MM.1S (cell line): ENCODE results near the gene SLC39A7.

Experiments used
- DNase-seq: peaks from one replicate; pipeline ENCODE4 v3.0.0-alpha.2; 2015
- H2AFZ ChIP-seq: fragments of 300-600 bp; sonication (generic); 2 replicates; pipeline ENCODE4 v1.6.0; 2016; ENCODE audit warnings: antibody characterized with exemption, low read length
- H3F3A ChIP-seq: fragments of 300-600 bp; sonication (generic); 2 replicates; pipeline ENCODE4 v1.6.1; 2016; ENCODE audit warnings: mild to moderate bottlenecking, antibody characterized with exemption, low read length, moderate library complexity, mixed read lengths; ENCODE audit not compliant: insufficient read depth
- H3K27ac ChIP-seq: fragments of 300-600 bp; sonication (generic); 2 replicates; pipeline ENCODE4 v1.5.1; 2016; ENCODE audit warnings: mild to moderate bottlenecking, low read length
- H3K27me3 ChIP-seq: fragments of 300-600 bp; sonication (generic); replicated peaks from 2 replicates; pipeline ENCODE4 v1.6.0; 2016; ENCODE audit warnings: low read length; ENCODE audit not compliant: insufficient read depth
- H3K36me3 ChIP-seq: fragments of 300-600 bp; sonication (generic); replicated peaks from 2 replicates; pipeline ENCODE4 v1.6.1; 2016; ENCODE audit warnings: mild to moderate bottlenecking, low read length, mixed read lengths; ENCODE audit not compliant: insufficient read depth
- H3K4me1 ChIP-seq: fragments of 300-600 bp; sonication (generic); 2 replicates; pipeline ENCODE4 v1.6.1; 2016; ENCODE audit warnings: low read length, mixed read lengths
- H3K4me2 ChIP-seq: fragments of 300-600 bp; sonication (generic); 2 replicates; pipeline ENCODE4 v1.6.0; 2016; ENCODE audit warnings: low read depth, low read length
- H3K4me3 ChIP-seq: fragments of 300-600 bp; sonication (generic); 2 replicates; pipeline ENCODE4 v1.5.1; 2016; ENCODE audit warnings: low read length, mixed read lengths
- H3K79me2 ChIP-seq: fragments of 300-600 bp; sonication (generic); 2 replicates; pipeline ENCODE4 v1.6.1; 2016; ENCODE audit warnings: mixed run types, low read length, mixed read lengths
- H3K9ac ChIP-seq: fragments of 300-600 bp; sonication (generic); 2 replicates; pipeline ENCODE4 v1.6.1; 2016; ENCODE audit warnings: low read length, mixed read lengths
- H3K9me2 ChIP-seq: fragments of 300-600 bp; sonication (generic); replicated peaks from 2 replicates; pipeline ENCODE4 v1.6.1; 2016; ENCODE audit warnings: mild to moderate bottlenecking, low read length, mixed read lengths; ENCODE audit not compliant: insufficient read depth
- H3K9me3 ChIP-seq: fragments of 300-600 bp; sonication (generic); replicated peaks from 2 replicates; pipeline ENCODE4 v1.6.1; 2016; ENCODE audit warnings: mild to moderate bottlenecking, low read length, mixed read lengths; ENCODE audit not compliant: insufficient read depth
- H4K20me1 ChIP-seq: fragments of 300-600 bp; sonication (generic); 2 replicates; pipeline ENCODE4 v1.6.1; 2016; ENCODE audit warnings: mild to moderate bottlenecking, low read length, moderate library complexity, mixed read lengths; ENCODE audit not compliant: insufficient read depth
- EZH2 ChIP-seq: fragments of 300-600 bp; sonication (generic); optimal IDR thresholded peaks from 2 replicates; pipeline ENCODE3; 2017; ENCODE audit warnings: low read depth, mild to moderate bottlenecking, antibody characterized with exemption, low read length, mixed read lengths
- EZH2phosphoT487 ChIP-seq: fragments of 300-600 bp; sonication (generic); IDR thresholded peaks from 2 replicates; pipeline ENCODE4 v1.6.1; 2018; ENCODE audit warnings: antibody characterized with exemption, low read length
- TF ChIP-seq, protein P1 (sequence below): fragments of 300-600 bp; sonication (generic); IDR thresholded peaks from 2 replicates; pipeline ENCODE4 v1.5.1; 2016; ENCODE audit warnings: antibody characterized with exemption, low read length, mixed read lengths

Gene SLC39A7

GRCh38 chr6:33197431-33198048 is 3.1 kb upstream of the SLC39A7 start:
- Histone ChIP-seq H3K27me3 (peaks cover 4% of the 10 kb centered on the region; the same call in 1 of the 2 replicates), H3K9me3 (no peaks in the 10 kb centered on the region), H3K4me2 (no peak overlapping the region), H3K36me3 (no peaks in the 10 kb centered on the region; the same call in 1 of the 2 replicates), H3K9ac (no peak overlapping the region), H3K9me2 (no peaks in the 10 kb centered on the region), H3K27ac (no peak overlapping the region), H3K4me3 (no peak overlapping the region), H3K79me2 (peaks cover 43% of the 10 kb centered on the region), H3F3A (peaks cover 6% of the 10 kb centered on the region; the same call in 1 of the 2 replicates), H3K4me1 (peaks cover 17% of the 10 kb centered on the region), H4K20me1 (no peaks in the 10 kb centered on the region), H2AFZ (no peak overlapping the region)
- TF ChIP-seq, protein P1, sequence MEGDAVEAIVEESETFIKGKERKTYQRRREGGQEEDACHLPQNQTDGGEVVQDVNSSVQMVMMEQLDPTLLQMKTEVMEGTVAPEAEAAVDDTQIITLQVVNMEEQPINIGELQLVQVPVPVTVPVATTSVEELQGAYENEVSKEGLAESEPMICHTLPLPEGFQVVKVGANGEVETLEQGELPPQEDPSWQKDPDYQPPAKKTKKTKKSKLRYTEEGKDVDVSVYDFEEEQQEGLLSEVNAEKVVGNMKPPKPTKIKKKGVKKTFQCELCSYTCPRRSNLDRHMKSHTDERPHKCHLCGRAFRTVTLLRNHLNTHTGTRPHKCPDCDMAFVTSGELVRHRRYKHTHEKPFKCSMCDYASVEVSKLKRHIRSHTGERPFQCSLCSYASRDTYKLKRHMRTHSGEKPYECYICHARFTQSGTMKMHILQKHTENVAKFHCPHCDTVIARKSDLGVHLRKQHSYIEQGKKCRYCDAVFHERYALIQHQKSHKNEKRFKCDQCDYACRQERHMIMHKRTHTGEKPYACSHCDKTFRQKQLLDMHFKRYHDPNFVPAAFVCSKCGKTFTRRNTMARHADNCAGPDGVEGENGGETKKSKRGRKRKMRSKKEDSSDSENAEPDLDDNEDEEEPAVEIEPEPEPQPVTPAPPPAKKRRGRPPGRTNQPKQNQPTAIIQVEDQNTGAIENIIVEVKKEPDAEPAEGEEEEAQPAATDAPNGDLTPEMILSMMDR, result peak; percentile 74
- no peak for TF ChIP-seq EZH2phosphoT487
- DNase-seq, result peak; percentile 38

- Histone ChIP-seq H3K9me3 (no peaks in the 10 kb centered on the region), H2AFZ (no peak overlapping the region), H3K4me1 (peaks cover 19% of the 10 kb centered on the region), H3K9ac (no peak overlapping the region), H3K9me2 (no peaks in the 10 kb centered on the region), H3K27ac (no peak overlapping the region), H3K4me2 (no peak overlapping the region), H3K4me3 (no peak overlapping the region), H4K20me1 (no peaks in the 10 kb centered on the region), H3F3A (peaks cover 6% of the 10 kb centered on the region; the same call in 1 of the 2 replicates), H3K79me2 (peaks cover 47% of the 10 kb centered on the region), H3K36me3 (no peaks in the 10 kb centered on the region; the same call in 1 of the 2 replicates), H3K27me3 (no peaks in the 10 kb centered on the region)
- no peak for DNase-seq
- TF ChIP-seq EZH2 (no peak), EZH2phosphoT487 (no peak)
- TF ChIP-seq, protein P1, result no peak
Observed at GRCh38 chr6:33198159-33198852, 2.4 kb upstream of the SLC39A7 start.

DNA sequence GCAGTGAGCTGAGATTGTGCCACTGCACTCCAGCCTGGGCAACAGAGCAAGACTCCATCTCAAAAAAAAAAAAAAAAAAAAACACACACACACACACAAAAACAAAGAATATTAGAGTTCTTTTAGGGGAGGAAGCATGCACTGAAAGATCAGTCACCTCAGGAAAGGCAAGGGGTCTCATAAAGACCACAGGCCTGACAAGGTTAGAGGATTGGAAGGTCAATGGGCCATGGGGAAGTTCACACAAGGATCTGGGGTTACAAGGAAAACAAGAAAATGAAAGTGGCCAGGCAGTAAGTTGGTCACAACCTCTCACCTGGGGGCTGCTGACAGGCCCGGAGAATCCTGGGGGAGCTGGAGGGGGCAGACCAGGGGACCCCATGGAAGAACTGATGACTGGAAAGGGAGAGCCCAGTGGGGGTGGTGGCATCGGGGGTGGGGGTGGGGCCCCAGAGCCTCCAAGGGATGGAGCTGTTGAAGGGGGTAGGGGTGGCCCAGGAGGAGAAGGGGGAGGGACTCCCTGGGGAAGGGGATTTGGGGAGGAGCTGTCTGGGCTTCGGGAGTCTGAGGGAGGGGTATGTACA is 1.7 kb upstream of the SLC39A7 start:
- DNase-seq, result no peak

More for the DNA sequence above, 1.7 kb upstream of the SLC39A7 start:
- H3K4me1 ChIP-seq, result peaks cover 21% of the 10 kb centered on the region
- H3F3A ChIP-seq, result peaks cover 6% of the 10 kb centered on the region
- no peaks in the 10 kb centered on the region; the same call in 1 of the 2 replicates for H3K36me3 ChIP-seq
- no peaks in the 10 kb centered on the region for H3K27me3 ChIP-seq
- H3K9me2 ChIP-seq, result no peaks in the 10 kb centered on the region
- H3K9me3 ChIP-seq, result no peaks in the 10 kb centered on the region
- H2AFZ ChIP-seq, result no peak overlapping the region
- H3K79me2 ChIP-seq, result peaks cover 47% of the 10 kb centered on the region
- no peak overlapping the region for H3K27ac ChIP-seq
- TF ChIP-seq, protein P1, result no peak
- no peak for TF ChIP-seq EZH2phosphoT487
- TF ChIP-seq EZH2, result no peak
- H4K20me1 ChIP-seq, result no peaks in the 10 kb centered on the region
- peak overlapping the region; percentile 96; the same call in 1 of the 2 replicates for H3K4me2 ChIP-seq
- no peak overlapping the region for H3K9ac ChIP-seq
- H3K4me3 ChIP-seq, result peak overlapping the region; percentile 96; the same call in 1 of the 2 replicates
